Endothelial cell of umbilical vein (primary cell): ENCODE data around the gene PIGH. TPM values are rescaled to one million over a fixed set of nuclear protein-coding genes. Genes with fewer than 3 reads are reported as not detected.

Experiments used
- BruUV-seq: library from RNA; stranded (reverse); fragments of 400-500 nt; replicated peaks from 2 replicates; lab custom pipeline; 2021; lab: Mats Ljungman, UMichigan
- CTCF ChIA-PET: fragments of 300-600, 350-600 bp; sonication (Branson Sonifier 250); formaldehyde crosslinking; loops from one replicate; lab custom pipeline; 2021; ENCODE audit warnings: antibody characterized with exemption, inconsistent platforms; lab: Charles Lee
- POLR2A ChIA-PET: fragments of 300-600, 350-600 bp; sonication (Branson Sonifier 250); formaldehyde crosslinking; loops from one replicate; lab custom pipeline; 2021; ENCODE audit warnings: antibody characterized with exemption, inconsistent platforms; lab: Charles Lee
- DNase-seq: peaks from one replicate; pipeline ENCODE4 v3.0.0-alpha.2; 2011; ENCODE audit warnings: low read depth, low spot score
- FAIRE-seq: peaks from 2 replicates; lab custom pipeline; 2011; peaks lifted over from hg19 to GRCh38; lab: Jason Lieb, UNC
- H2AFZ ChIP-seq: 2 replicates; pipeline ENCODE4 v1.6.0; 2012; ENCODE audit warnings: low read depth, low read length, control low read depth, inconsistent platforms
- H3K27ac ChIP-seq: 2 replicates; pipeline ENCODE4 v1.5.1; 2011; ENCODE audit warnings: low read depth, mild to moderate bottlenecking, control low read depth, low read length, moderate library complexity; ENCODE audit not compliant: insufficient read depth
- H3K27me3 ChIP-seq, 2 experiments: 2 replicates each; pipeline versions ENCODE4 v1.6.0 to v1.6.1; 2011; ENCODE audit warnings: low read length in 2 of 2, mixed read lengths in 1 of 2; ENCODE audit not compliant: control insufficient read depth in 2 of 2, insufficient read depth in 2 of 2
- H3K36me3 ChIP-seq, 2 experiments: 2 replicates in 1 of 2; 3 replicates in 1 of 2; pipeline ENCODE4 v1.5.1; 2011; ENCODE audit warnings: low read length in 2 of 2, mild to moderate bottlenecking in 1 of 2, moderate library complexity in 1 of 2; ENCODE audit not compliant: control insufficient read depth in 2 of 2, insufficient read depth in 2 of 2; ENCODE audit errors: extremely low read depth in 1 of 2
- H3K4me1 ChIP-seq: 3 replicates; pipeline ENCODE4 v1.5.1; 2011; ENCODE audit warnings: mild to moderate bottlenecking, low read length; ENCODE audit not compliant: control insufficient read depth, insufficient read depth; ENCODE audit errors: extremely low read depth
- H3K4me2 ChIP-seq: 2 replicates; pipeline ENCODE4 v1.6.1; 2011; ENCODE audit warnings: low read length, control low read depth, mixed read lengths; ENCODE audit not compliant: insufficient read depth
- H3K4me3 ChIP-seq, 3 experiments: fragments of 200-600 bp in 1 of 3; sonication (generic), shearing (Covaris generic) in 1 of 3; replicated peaks in 1 of 3; 2 replicates each; pipeline ENCODE4 v1.5.1; 2011 to 2016; ENCODE audit warnings: control low read depth in 3 of 3, low read length in 3 of 3, mild to moderate bottlenecking in 2 of 3, inconsistent platforms in 1 of 3, low read depth in 1 of 3, moderate library complexity in 1 of 3; ENCODE audit not compliant: insufficient read depth in 1 of 3
- H3K79me2 ChIP-seq: 2 replicates; pipeline ENCODE4 v1.6.0; 2012; ENCODE audit warnings: low read length, inconsistent platforms; ENCODE audit not compliant: control insufficient read depth, insufficient read depth
- H3K9ac ChIP-seq: replicated peaks from 2 replicates; pipeline ENCODE3; 2011; ENCODE audit warnings: low read length, control low read depth; ENCODE audit not compliant: insufficient read depth; ENCODE audit errors: extremely low read depth
- H3K9me1 ChIP-seq: replicated peaks from 3 replicates; pipeline ENCODE4 v1.6.0; 2011; ENCODE audit warnings: mild to moderate bottlenecking, low read length; ENCODE audit not compliant: control insufficient read depth, insufficient read depth; ENCODE audit errors: extremely low read depth
- H3K9me3 ChIP-seq: replicated peaks from 2 replicates; pipeline ENCODE4 v1.5.1; 2012; ENCODE audit warnings: low read length, inconsistent platforms; ENCODE audit not compliant: control insufficient read depth, insufficient read depth
- H4K20me1 ChIP-seq: replicated peaks from 2 replicates; pipeline ENCODE3; 2011; ENCODE audit warnings: mild to moderate bottlenecking, low read length; ENCODE audit not compliant: control insufficient read depth, insufficient read depth; ENCODE audit errors: extremely low read depth
- CTCF ChIP-seq, 2 donors: IDR thresholded peaks; 1 replicate in 1 of 2; 2 replicates in 1 of 2; pipeline ENCODE4 v1.5.1; 2011; ENCODE audit warnings: low read length in 2 of 2, mild to moderate bottlenecking in 2 of 2, moderate library complexity in 2 of 2, control low read depth in 1 of 2, inconsistent platforms in 1 of 2, low read depth in 1 of 2; ENCODE audit not compliant: insufficient read depth in 1 of 2; ENCODE audit errors: extremely low read depth in 1 of 2
- GATA2 ChIP-seq: IDR thresholded peaks from 2 replicates; pipeline ENCODE4 v1.7.0; 2011; ENCODE audit warnings: low read depth, mild to moderate bottlenecking, moderate library complexity, mixed read lengths, low read length; ENCODE audit not compliant: insufficient read length, insufficient read depth
- MAX ChIP-seq: IDR thresholded peaks from 2 replicates; pipeline ENCODE4 v1.6.1; 2011; ENCODE audit not compliant: insufficient read depth, insufficient read length
- MYC ChIP-seq: IDR thresholded peaks from one replicate; pipeline ENCODE4 v1.6.1; 2011; ENCODE audit warnings: mild to moderate bottlenecking, low read depth, low read length
- POLR2A ChIP-seq: IDR thresholded peaks from 2 replicates; pipeline ENCODE4 v1.6.1; 2012; ENCODE audit warnings: low read depth, mild to moderate bottlenecking, control low read depth, low read length
- POLR2AphosphoS5 ChIP-seq: IDR thresholded peaks from 2 replicates; pipeline ENCODE4 v1.6.1; 2012; ENCODE audit warnings: low read depth, mild to moderate bottlenecking, control low read depth, low read length, moderate library complexity; ENCODE audit not compliant: insufficient read depth
- dilution Hi-C: fragments of 300-500 bp; cut with MboI; formaldehyde crosslinking; loops from one replicate; pipeline ENCODE4 v1.15.0; 2019; ENCODE audit warnings: low sequenced_read_pairs; ENCODE audit not compliant: extremely low pct_ligation_motif_present
- intact Hi-C: fragments of 100-400 bp; cut with micrococcal nuclease; formaldehyde crosslinking; loops from one replicate; pipeline ENCODE4 v1.10.0; 2022
- polyA plus RNA-seq, 4 experiments: library from polyadenylated mRNA; depleted of rRNA in 3 of 4; stranded (reverse) in 3 of 4; unstranded in 1 of 4; fragments of >200 nt; gene quantifications; 2 replicates each; pipeline versions ENCODE4 v1.2.1 to v1.2.3, GENCODE V29; 2011 to 2012; ENCODE audit warnings: missing spikeins in 1 of 4
- total RNA-seq: library from RNA; stranded (reverse); gene quantifications from 2 replicates; pipeline ENCODE4 v1.2.3, GENCODE V29; 2021

Gene PIGH
- total and polyA plus RNA-seq, 2 donors (not counting 3 experiments of a cell fraction or from before 2014, with no cell fraction given) = 12.3 to 18.0 TPM

- no peak for DNase-seq
- Histone ChIP-seq H3K4me2 (no peak overlapping the region), H3K4me3 (no peak overlapping the region), H3K27ac (no peak overlapping the region), H3K79me2 (no peaks in the 10 kb centered on the region), H3K36me3 (no peaks in the 10 kb centered on the region), H2AFZ (no peak overlapping the region), H3K9me3 (no peaks in the 10 kb centered on the region), H3K4me1 (no peaks in the 10 kb centered on the region), H3K9me1 (no peaks in the 10 kb centered on the region), H4K20me1 (no peaks in the 10 kb centered on the region), H3K27me3 (peaks cover 0 to 2% of the 10 kb centered on the region in 2 experiments), H3K9ac (no peak overlapping the region)
- POLR2A ChIA-PET = no interaction called here
- dilution Hi-C loops (no loop called here), intact Hi-C loops (no loop called here)
- TF ChIP-seq POLR2AphosphoS5 = no peak
- TF ChIP-seq MAX = no peak
- TF ChIP-seq POLR2A = no peak
- no peak for TF ChIP-seq CTCF (IDR thresholded peaks at IDR 0.05; ENCODE audit: extremely low read depth in 1 of 2, insufficient read depth in 1 of 2, low read depth in 1 of 2, low read length in 2 of 2)
- no peak for TF ChIP-seq GATA2
- no peak for TF ChIP-seq MYC
- CTCF ChIA-PET = interaction anchor here (1.7 to 8.6 kb wide), 5 partner anchors 9 to 130 kb away, joined by 5 to 85 read pairs (median 10); no protein-coding TSS in a partner anchor
- no TSS peak for BruUV-seq
- no peak for FAIRE-seq
These were observed 42.4 kb downstream of the PIGH start for GRCh38 chr14:67557656-67558055.
